K562 (cell line): ENCODE measurements around the gene FARSA. TPM values are rescaled to one million over a fixed set of nuclear protein-coding genes. Genes with fewer than 3 reads are reported as not detected.

Source experiments
- BCOR ChIP-seq: fragments of 450-650 bp; IDR thresholded peaks from 2 replicates; pipeline ENCODE4 v1.6.1; 2016
- CHD2 ChIP-seq: IDR thresholded peaks from 2 replicates; pipeline ENCODE4 v1.6.1; 2011; ENCODE audit warnings: low read depth, low read length
- DNMT1 ChIP-seq: fragments of 450-650 bp; IDR thresholded peaks from 2 replicates; pipeline ENCODE4 v1.6.1; 2016; ENCODE audit warnings: antibody characterized with exemption, mild to moderate bottlenecking
- E2F8 ChIP-seq: fragments of 450-650 bp; IDR thresholded peaks from 2 replicates; pipeline ENCODE4 v1.7.1; 2018; ENCODE audit warnings: mild to moderate bottlenecking, low read depth; ENCODE audit not compliant: partially characterized antibody
- EP400 ChIP-seq: fragments of 450-650 bp; IDR thresholded peaks from 2 replicates; pipeline ENCODE4 v1.6.1; 2017; ENCODE audit warnings: antibody characterized with exemption, mild to moderate bottlenecking, moderate library complexity
- GABPB2 ChIP-seq: fragments of 250-450 bp; sonication (Bioruptor Pico); conservative IDR thresholded peaks from 2 replicates; pipeline ENCODE4 v1.5.1; 2021; ENCODE audit warnings: mild to moderate bottlenecking
- MAZ ChIP-seq, 2 experiments: fragments of 450-650 bp in 1 of 2; sonication (generic) in 1 of 2; formaldehyde crosslinking; IDR thresholded peaks in 1 of 2; conservative IDR thresholded peaks in 1 of 2; 2 replicates each; pipeline versions ENCODE4 v1.4.0 to v1.5.0; 2020; ENCODE audit warnings: mild to moderate bottlenecking in 1 of 2, missing genetic modification reagents in 1 of 2
- MCM2 ChIP-seq: fragments of 450-650 bp; IDR thresholded peaks from 2 replicates; pipeline ENCODE4 v1.6.1; 2017; ENCODE audit warnings: low read depth, mild to moderate bottlenecking
- MITF ChIP-seq: IDR thresholded peaks from 2 replicates; pipeline ENCODE4 v1.6.1; 2014; ENCODE audit warnings: antibody characterized with exemption
- MYC ChIP-seq, 2 experiments: fragments of 250-450 bp in 1 of 2; sonication (Bioruptor Pico) in 1 of 2; IDR thresholded peaks; 2 replicates each; pipeline versions ENCODE4 v1.5.1 to v1.6.1; 2012 to 2021; ENCODE audit warnings: low read depth in 2 of 2, borderline replicate concordance in 1 of 2, improper control_type of control experiment in 1 of 2, low read length in 1 of 2, mild to moderate bottlenecking in 1 of 2, moderate library complexity in 1 of 2
- NCOA1 ChIP-seq: fragments of 450-650 bp; IDR thresholded peaks from 2 replicates; pipeline ENCODE4 v1.6.1; 2016; ENCODE audit warnings: low read depth
- NCOA2 ChIP-seq, 2 experiments: fragments of 450-650 bp; IDR thresholded peaks; 2 replicates each; pipeline ENCODE4 v1.6.1; 2018; ENCODE audit warnings: mild to moderate bottlenecking in 2 of 2, moderate library complexity in 1 of 2; ENCODE audit not compliant: partially characterized antibody in 2 of 2
- NFIX ChIP-seq: fragments of 250-450 bp; sonication (Bioruptor Pico); IDR thresholded peaks from 2 replicates; pipeline ENCODE4 v1.4.0; 2020; ENCODE audit warnings: low read depth, mild to moderate bottlenecking, moderate library complexity
- NR2F6 ChIP-seq: fragments of 450-650 bp; formaldehyde crosslinking; IDR thresholded peaks from 2 replicates; pipeline ENCODE4 v1.4.0; 2020; ENCODE audit warnings: mild to moderate bottlenecking
- PTTG1 ChIP-seq: fragments of 450-650 bp; IDR thresholded peaks from 2 replicates; pipeline ENCODE4 v1.6.1; 2016; ENCODE audit warnings: low read depth, mild to moderate bottlenecking, missing genetic modification characterization, missing compliant biosample characterization
- RBFOX2 ChIP-seq: fragments of 200-400 bp; formaldehyde crosslinking; IDR thresholded peaks from 2 replicates; pipeline ENCODE4 v1.6.1; 2017; ENCODE audit warnings: low read depth, mild to moderate bottlenecking, low read length, moderate library complexity
- UBTF ChIP-seq, 2 experiments: IDR thresholded peaks; 2 replicates each; pipeline ENCODE4 v1.6.1; 2012; ENCODE audit warnings: improper control_type of control experiment in 2 of 2, low read depth in 2 of 2, low read length in 2 of 2, borderline replicate concordance in 1 of 2
- ZFP30 ChIP-seq: fragments of 250-450 bp; sonication (Bioruptor Pico); IDR thresholded peaks from 2 replicates; pipeline ENCODE4 v1.8.0; 2022; ENCODE audit warnings: moderate library complexity, mild to moderate bottlenecking, inconsistent platforms, borderline replicate concordance
- ZNF277 ChIP-seq: fragments of 250-450 bp; sonication (Bioruptor Pico); IDR thresholded peaks from 2 replicates; pipeline ENCODE4 v1.8.0; 2022; ENCODE audit warnings: inconsistent platforms, mild to moderate bottlenecking, moderate library complexity, borderline replicate concordance
- ZNF77 ChIP-seq: fragments of 250-450 bp; sonication (Bioruptor Pico); IDR thresholded peaks from 2 replicates; pipeline ENCODE4 v1.5.0; 2020
- ZZZ3 ChIP-seq: fragments of 450-650 bp; IDR thresholded peaks from 2 replicates; pipeline ENCODE4 v1.6.1; 2016; ENCODE audit warnings: antibody characterized with exemption, mild to moderate bottlenecking, moderate library complexity
- polyA plus RNA-seq, 8 experiments: library from polyadenylated mRNA; depleted of rRNA in 4 of 8; stranded (reverse) in 5 of 8; unstranded in 3 of 8; fragments of >200 nt; fragmentation: Nextera tagmentation in 2 of 8; fragmentation: Illumina TruSeq in 1 of 8; extraction: Ambion mirVana in 2 of 8; extraction: Trizol in 1 of 8; gene quantifications; 2 replicates each; pipeline versions ENCODE4 v1.2.1 to v1.2.3, GENCODE V29; 2011 to 2014; ENCODE audit warnings: inconsistent platforms in 1 of 8, missing spikeins in 1 of 8
- total RNA-seq, 7 experiments: library from RNA; depleted of rRNA in 6 of 7; stranded (reverse); fragments of >200 nt in 6 of 7; fragmentation: Illumina TruSeq in 2 of 7; extraction: Trizol in 2 of 7; gene quantifications; 2 replicates each; pipeline versions ENCODE4 v1.2.1 to v1.2.3, GENCODE V29; 2011 to 2021; ENCODE audit warnings: low replicate concordance in 1 of 7

The FARSA gene
- total and polyA plus RNA-seq, 9 of the 15 experiments (the other 6 are each of a cell fraction or from before 2014, with no cell fraction given), result 25.2 to 237 (median 89.6) TPM

- TF ChIP-seq MAZ (CRISPR knock-in tag; conservative IDR thresholded peaks at IDR 0.05 in 1 of 2, IDR thresholded peaks at IDR 0.05 in 1 of 2) (peak; percentile 32 to 85; a peak in 3 of 4 replicates), CHD2 (no peak), ZNF277 (no peak), GABPB2 (CRISPR knock-in tag) (no peak), MYC (IDR thresholded peaks at IDR 0.05; ENCODE audit: low read depth, low read length) (peak; percentile 90), MYC (CRISPR knock-in tag; IDR thresholded peaks at IDR 0.05; ENCODE audit: borderline replicate concordance, low read depth) (no peak), ZFP30 (CRISPR knock-in tag) (no peak), UBTF (IDR thresholded peaks at IDR 0.05; ENCODE audit: borderline replicate concordance in 1 of 2, low read depth in 2 of 2, low read length in 2 of 2) (no peak; a peak in 1 of 4 replicates), NCOA2 (IDR thresholded peaks at IDR 0.05; ENCODE audit: partially characterized antibody in 2 of 2) (no peak), ZZZ3 (no peak), PTTG1 (tag) (no peak), NFIX (no peak), E2F8 (no peak), ZNF77 (CRISPR knock-in tag) (no peak), MCM2 (no peak), DNMT1 (no peak), BCOR (no peak), EP400 (peak; percentile 88), NR2F6 (CRISPR knock-in tag) (no peak), NCOA1 (no peak), MITF (peak; percentile 86), RBFOX2 (peak; percentile 93)
Observed at GRCh38 chr19:12881172-12881808, 52.2 kb downstream of the FARSA start, which contains the start of gene DNASE2 (continued).
